ENCODE measurements around the gene SYT9.

SYT9 gene

DNA sequence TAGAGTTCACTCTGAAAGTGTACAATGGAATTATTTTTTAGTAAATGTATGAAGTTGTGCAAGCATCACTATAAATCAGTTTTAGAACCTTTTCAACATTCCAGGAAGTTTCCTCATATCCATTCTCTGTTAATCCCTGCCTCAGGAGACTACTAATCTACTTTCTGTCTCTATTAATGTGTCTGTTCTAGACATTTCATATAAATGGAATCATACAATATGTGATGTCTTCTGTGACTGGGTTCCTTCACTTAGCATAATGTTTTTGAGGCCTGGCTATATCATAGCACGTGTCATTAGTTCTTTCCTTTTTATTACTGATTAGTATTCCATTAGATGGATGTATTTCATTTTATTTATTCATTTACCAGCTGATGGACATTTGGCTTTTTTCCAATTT lies 17.1 kb downstream of the SYT9 start:
- TF ChIP-seq, protein P1, sequence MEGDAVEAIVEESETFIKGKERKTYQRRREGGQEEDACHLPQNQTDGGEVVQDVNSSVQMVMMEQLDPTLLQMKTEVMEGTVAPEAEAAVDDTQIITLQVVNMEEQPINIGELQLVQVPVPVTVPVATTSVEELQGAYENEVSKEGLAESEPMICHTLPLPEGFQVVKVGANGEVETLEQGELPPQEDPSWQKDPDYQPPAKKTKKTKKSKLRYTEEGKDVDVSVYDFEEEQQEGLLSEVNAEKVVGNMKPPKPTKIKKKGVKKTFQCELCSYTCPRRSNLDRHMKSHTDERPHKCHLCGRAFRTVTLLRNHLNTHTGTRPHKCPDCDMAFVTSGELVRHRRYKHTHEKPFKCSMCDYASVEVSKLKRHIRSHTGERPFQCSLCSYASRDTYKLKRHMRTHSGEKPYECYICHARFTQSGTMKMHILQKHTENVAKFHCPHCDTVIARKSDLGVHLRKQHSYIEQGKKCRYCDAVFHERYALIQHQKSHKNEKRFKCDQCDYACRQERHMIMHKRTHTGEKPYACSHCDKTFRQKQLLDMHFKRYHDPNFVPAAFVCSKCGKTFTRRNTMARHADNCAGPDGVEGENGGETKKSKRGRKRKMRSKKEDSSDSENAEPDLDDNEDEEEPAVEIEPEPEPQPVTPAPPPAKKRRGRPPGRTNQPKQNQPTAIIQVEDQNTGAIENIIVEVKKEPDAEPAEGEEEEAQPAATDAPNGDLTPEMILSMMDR (conservative IDR thresholded peaks at IDR 0.05; ENCODE audit: control insufficient read depth, insufficient read depth, low read depth, low read length), result no peak
- DNase-seq (ENCODE audit: low read depth), result no peak
- H3K4me3 ChIP-seq (ENCODE audit: control insufficient read depth, low read depth, low read length), result no peak overlapping the region

DNA sequence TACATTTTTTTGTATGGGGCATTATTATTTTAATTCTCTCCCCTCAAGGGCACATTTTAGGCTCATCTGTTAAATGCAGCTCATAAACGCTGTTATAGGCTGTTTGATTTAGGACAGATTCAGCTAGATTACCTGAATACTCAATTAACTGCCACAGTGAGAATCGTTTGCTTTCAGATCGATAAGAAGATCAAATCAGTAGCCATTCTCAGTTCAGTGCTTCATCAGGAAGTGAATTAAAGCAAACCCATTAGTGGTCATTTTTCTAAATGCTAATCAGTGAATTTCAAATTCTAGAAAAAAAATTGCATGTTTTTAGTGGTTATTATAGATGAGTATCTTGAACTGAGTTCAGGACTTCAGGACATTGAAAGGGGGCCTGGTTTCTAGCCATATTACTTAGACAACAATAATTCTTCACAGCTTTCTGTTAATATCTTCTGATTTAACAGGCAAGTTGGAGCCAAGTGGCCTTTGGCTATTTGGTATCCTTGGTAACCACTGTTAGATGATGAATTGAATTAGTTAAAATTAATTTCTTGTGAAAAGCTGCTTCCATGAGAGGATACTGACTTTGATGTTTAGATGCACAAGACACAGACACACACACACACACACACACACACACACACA lies 18.6 kb downstream of the SYT9 start:
- DNase-seq (ENCODE audit: low read depth), result no peak
- TF ChIP-seq, protein P1 (conservative IDR thresholded peaks at IDR 0.05; ENCODE audit: control insufficient read depth, insufficient read depth, low read depth, low read length), result no peak
- no peak overlapping the region for H3K4me3 ChIP-seq (ENCODE audit: control insufficient read depth, low read depth, low read length)

DNA sequence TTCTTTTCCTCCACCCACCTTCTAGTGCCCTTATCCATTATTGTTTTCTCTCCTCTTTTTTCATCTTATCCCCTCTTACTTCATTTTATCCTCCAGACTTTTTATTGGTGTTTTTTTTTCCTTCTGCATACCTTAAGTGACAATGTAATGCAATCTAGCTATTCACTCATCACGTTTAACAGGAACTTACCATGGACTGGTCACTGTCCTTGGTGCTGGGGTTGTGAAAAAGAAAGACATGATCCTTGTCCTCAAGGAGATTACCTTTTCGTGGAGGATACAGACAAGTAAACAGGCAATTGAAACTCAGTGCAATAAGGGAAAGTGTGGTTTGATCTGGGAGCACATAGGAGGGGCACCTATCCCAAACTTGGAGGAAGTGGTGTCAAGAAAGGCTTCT lies 20.7 kb downstream of the SYT9 start:
- no peak overlapping the region for H3K4me3 ChIP-seq (ENCODE audit: control insufficient read depth, low read depth, low read length)
- TF ChIP-seq, protein P1 (conservative IDR thresholded peaks at IDR 0.05; ENCODE audit: control insufficient read depth, insufficient read depth, low read depth, low read length), result no peak
- no peak for DNase-seq (ENCODE audit: low read depth)

DNA sequence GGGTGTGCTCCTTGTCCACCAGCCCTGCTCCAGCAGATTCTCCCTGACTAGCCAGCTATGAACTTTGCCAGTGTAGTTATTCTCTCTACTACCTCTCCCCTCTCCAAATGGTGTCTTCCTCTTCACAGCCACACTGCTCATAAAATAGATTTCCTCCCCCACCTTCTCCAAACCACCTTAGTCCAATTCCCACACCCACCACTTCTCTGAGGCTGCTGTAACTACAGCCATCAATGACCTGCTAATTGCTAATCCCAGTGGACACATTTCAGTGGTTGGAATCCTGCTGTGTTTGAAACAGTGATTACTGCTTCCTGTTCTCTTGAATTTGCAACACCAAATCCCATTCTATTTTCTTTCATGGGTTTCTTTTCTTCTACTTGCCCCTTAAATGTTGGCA lies 23.4 kb downstream of the SYT9 start:
- no peak overlapping the region for H3K4me3 ChIP-seq (ENCODE audit: control insufficient read depth, low read depth, low read length)
- no peak for DNase-seq (ENCODE audit: low read depth)
- TF ChIP-seq, protein P1 (conservative IDR thresholded peaks at IDR 0.05; ENCODE audit: control insufficient read depth, insufficient read depth, low read depth, low read length), result no peak

DNA sequence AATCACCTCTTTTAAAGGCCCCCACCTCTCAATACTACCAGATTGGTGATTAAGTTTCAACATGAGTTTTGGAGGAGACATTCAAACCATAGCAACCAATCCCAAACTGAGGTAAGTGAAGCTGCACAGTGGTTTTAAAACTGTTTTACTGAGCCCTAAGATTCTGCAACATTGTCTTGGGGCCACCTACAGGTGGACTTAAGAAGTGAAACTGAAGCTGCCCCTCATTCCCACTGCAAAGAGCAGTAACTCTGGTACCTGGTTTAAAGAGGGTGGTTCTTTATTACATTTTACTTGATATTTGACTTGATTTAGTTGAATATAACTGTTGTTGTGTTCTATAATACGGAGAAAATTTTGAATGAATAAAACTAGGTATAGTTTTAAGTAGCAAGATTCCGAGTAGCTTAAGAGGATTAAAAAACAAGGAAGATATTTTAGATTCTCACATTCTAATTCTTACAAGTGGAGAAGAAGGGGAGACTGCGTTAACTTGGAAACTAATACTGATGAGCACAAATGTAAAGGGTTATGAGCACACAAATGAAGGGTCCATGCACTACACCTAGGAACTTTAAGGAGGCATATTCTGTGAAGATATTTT lies 26.7 kb downstream of the SYT9 start:
- H3K4me3 ChIP-seq (ENCODE audit: control insufficient read depth, low read depth, low read length), result no peak overlapping the region
- peak; percentile 44 for DNase-seq (ENCODE audit: low read depth)
- TF ChIP-seq, protein P1 (conservative IDR thresholded peaks at IDR 0.05; ENCODE audit: control insufficient read depth, insufficient read depth, low read depth, low read length), result peak; percentile 65

DNA sequence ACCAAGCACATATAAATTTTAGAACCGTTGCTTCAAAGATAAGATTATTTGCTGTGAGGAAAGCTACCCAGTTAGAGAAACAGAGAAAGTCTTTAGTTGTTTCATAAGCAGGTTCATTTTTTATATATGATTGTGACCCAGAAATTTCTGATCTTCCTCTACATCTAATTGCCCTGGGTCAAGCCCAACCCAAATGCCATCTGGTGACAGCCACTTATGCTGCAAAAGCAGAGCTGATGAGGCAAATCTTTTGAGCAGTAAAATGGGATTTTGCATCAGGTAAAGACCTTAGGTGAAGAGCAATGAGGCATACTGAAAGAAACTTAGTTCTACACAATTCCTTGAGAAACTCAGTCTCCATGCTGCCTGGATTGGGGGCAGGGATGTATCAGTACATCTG lies 28.0 kb downstream of the SYT9 start:
- TF ChIP-seq, protein P1 (conservative IDR thresholded peaks at IDR 0.05; ENCODE audit: control insufficient read depth, insufficient read depth, low read depth, low read length), result no peak
- no peak overlapping the region for H3K4me3 ChIP-seq (ENCODE audit: control insufficient read depth, low read depth, low read length)
- no peak for DNase-seq (ENCODE audit: low read depth)

Data from fibroblast of mammary gland (primary cell).